Measurements from ENCODE around the gene RAD52.

DNA sequence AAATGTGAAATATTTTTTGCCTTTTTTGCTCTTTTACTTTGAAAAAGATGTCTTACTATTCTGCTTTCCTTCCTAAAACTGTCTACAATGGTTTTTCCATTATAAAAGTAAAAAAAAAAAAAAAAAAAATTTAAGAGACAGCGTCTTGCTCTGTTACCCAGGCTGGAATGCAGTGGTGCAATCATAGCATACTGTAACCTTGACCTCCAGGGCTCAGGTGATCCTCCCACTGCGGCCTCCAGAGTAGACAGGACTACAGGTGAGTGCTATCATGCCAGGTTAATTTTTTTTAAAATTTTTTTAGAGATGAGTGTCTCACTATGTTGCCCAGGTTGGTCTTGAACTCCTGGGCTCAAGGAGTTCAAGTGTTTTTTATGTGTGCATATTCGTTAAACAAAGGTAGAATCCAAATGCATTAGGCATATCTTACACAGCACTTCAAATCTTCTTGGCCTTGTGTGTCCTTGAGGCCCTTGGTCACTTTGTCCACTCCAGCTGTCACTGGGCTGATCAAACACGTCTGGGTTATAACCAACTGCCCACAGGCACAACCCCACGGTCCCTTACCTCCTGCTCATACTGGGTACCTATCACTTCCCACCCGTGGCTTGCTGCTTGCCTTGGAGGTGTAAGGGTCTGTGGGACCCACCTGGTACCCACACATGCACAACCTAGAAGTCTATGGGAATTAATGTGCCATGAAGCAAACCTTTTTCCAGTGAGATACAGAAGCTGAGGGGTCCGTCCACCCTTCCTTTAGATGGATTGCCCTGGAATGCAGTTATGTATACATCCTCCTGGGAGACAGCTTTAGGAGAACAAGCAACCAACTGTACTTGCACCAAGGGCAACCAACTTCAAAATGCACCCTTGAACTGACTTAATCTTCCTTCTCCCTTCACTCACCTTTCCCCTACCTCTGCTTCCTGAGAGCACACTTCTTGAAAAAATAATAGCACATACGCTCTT, 12.8 kb downstream of the RAD52 start:
- TF ChIP-seq, protein P1, sequence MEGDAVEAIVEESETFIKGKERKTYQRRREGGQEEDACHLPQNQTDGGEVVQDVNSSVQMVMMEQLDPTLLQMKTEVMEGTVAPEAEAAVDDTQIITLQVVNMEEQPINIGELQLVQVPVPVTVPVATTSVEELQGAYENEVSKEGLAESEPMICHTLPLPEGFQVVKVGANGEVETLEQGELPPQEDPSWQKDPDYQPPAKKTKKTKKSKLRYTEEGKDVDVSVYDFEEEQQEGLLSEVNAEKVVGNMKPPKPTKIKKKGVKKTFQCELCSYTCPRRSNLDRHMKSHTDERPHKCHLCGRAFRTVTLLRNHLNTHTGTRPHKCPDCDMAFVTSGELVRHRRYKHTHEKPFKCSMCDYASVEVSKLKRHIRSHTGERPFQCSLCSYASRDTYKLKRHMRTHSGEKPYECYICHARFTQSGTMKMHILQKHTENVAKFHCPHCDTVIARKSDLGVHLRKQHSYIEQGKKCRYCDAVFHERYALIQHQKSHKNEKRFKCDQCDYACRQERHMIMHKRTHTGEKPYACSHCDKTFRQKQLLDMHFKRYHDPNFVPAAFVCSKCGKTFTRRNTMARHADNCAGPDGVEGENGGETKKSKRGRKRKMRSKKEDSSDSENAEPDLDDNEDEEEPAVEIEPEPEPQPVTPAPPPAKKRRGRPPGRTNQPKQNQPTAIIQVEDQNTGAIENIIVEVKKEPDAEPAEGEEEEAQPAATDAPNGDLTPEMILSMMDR (IDR thresholded peaks at IDR 0.05), result no peak
- no peak for TF ChIP-seq EP300 (IDR thresholded peaks at IDR 0.05)
